ELF-1 (cell line): ENCODE data around the gene S100A7.

Experiments used
- DNase-seq: peaks from one replicate; pipeline ENCODE4 v3.0.0-alpha.2; 2016; ENCODE audit warnings: low read depth, low spot score

The S100A7 gene

DNA sequence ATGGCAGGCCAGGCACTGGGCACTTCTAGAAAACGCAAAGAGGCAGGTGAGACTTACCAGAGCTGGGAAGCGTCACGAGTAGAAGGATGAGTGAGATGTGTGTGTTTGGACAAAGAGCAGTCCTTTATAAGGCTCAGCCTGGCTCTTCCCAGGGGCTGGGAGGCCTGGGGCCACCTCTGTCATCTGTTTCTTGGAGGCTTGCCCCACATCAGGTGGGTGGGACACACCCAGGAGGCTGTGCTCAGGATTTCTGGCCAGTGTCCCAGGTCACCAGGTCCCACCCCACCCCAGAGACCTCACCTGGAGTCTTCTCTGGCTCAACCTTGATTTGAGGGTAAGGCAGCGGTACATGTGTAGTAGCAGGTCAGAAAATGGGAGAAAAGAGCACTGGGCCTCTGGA is at the start of gene S100A7:
Gene S100A7, minus strand, starts transcription at position 101 of the 400 bp plus-strand sequence. CDS start 1,638 bp downstream, outside the sequence.
- DNase-seq = no peak

DNA sequence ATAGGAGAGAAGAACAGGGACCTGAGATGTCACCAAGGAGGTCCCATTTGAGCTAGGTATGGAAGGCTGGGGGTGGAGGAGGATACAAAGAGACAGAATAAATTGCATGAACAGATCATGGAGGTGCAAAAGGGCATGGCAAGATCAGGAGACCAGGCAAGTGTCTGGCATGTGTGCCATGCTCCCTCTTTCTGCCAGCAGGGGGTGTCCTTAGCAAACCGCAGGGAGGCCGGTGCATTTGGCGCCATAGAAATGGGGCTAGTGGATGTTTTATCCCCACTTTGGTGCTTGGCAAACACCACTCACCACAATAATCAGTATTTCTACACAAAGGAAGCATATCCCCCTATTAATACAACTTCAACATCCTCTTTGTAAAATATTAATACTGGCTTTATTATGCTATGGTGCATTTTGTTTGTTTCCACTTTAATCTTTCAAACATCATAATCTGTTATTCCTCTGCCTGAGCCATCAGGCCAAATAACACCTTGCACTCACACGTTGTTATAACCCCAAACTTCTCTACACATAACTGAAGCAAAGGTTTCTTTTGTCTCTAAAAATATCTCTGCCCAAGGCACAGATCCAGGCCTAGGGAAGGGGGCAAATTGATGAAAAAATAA is 49.4 kb upstream of the S100A7 start:
- peak; percentile 44 for DNase-seq

GRCh38 chr1:153509036-153509435 is 48.6 kb upstream of the S100A7 start:
- DNase-seq = no peak

DNA sequence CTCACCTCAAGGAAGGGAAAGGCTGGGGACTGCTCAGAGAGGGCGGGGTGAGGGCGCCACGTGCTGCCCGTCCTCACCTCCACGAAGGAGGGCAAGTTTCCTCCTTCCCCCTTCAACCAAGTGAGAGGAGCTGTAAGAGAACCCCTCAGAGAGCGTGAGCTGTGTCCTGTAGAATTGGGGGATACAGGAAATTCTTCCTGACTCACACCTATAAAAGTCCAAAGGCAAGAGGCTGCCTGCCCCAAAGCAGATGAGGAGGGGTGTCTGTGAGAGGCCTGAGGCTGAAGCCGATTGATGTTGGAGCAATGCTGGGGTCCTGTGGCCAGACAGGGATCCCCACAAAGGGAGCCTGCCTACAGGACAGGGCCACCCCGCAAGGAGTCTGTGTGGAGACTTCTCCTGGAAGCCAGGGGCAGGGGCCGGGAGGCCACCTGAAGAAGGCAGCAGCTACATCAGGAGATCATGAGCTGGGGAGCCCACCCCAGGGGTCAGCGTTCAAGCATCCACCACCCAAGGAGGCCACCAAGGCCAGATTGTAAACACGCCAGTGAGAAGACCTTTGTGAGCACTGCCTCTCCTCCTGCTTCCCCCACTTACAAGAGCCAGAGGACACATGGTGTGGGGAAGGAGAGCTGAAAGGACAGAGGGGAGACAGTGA is 47.6 kb upstream of the S100A7 start:
- no peak for DNase-seq

- DNase-seq = no peak
Measured at GRCh38 chr1:153506831-153507413, 46.5 kb upstream of the S100A7 start.

DNA sequence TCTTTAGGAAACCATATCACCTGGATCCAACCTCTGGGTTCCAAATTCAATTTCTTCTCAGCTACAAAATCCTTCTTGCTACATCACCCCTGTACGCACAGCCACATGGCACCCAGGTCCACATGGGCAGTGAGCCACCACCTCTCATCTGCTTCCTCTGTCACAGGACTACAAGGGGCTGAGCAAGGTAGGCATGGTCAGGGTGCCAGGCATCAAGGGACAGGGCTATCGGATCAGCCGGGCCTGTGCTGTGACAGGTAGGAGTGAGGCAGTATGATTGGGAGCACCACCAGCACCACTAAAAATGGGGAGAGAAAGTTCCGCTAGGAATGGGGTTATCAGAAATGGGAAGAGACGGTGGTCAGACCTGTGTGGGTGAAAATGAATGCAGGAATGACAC is 45.9 kb upstream of the S100A7 start:
- no peak for DNase-seq

- no peak for DNase-seq
Measured at GRCh38 chr1:153505576-153505975, 45.1 kb upstream of the S100A7 start.

GRCh38 chr1:153503766-153504165 is 43.3 kb upstream of the S100A7 start:
- no peak for DNase-seq

GRCh38 chr1:153498746-153499145 is 38.3 kb upstream of the S100A7 start:
- no peak for DNase-seq

DNA sequence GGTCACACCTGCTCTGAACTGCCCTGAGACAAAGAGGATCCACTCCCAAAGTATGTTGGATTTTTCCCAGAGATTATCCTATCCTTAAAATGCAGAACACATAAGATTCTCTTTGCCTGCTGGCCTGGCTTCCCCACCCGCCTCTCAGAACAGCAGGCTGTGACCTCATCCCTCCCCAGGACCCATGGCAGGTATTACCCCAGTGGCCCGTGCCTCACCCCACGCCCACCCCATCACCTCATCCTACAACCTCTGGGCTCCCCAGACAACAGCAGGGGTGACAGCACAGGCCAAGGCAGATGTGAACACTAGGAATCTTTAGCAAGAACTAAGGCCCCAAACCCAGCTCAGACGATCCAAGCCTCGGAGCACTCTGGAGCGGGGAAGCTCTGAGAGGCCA is 35.1 kb upstream of the S100A7 start:
- DNase-seq = no peak

DNA sequence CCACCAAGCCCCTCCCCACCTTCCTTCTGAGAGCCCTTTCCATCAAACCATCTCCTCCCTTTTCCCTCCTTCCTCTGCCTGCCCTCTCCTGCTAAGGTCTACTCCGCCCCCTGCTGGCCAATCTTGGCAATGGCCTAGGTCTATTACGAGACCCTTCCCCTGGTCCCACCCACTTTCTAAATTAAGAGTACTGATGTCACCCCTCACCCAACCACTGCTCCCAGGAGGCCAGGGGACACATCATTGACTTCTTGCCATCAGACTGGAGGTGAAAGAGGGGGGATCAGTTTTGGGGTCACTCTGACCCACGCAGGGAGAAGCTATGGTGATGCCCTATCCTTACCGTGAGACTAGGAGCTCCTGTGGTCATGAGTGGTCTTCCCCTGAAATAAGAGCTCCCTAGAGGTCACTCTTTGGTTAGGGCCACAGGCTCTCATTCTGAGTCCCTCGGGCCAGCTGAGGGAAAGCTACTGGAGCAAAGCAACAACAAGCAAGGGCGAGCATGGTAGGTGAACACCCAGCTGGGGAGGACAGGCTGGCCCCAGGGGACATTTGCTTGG is 34.6 kb upstream of the S100A7 start:
- DNase-seq = peak; percentile 95

- DNase-seq = no peak
Measured at GRCh38 chr1:153493343-153493960, 33.0 kb upstream of the S100A7 start.

- DNase-seq = peak; percentile 28
Measured at GRCh38 chr1:153490272-153491051, 30.0 kb upstream of the S100A7 start.

- no peak for DNase-seq
Measured at GRCh38 chr1:153488731-153489130, 28.3 kb upstream of the S100A7 start.

GRCh38 chr1:153487707-153488106 is 27.3 kb upstream of the S100A7 start:
- no peak for DNase-seq

DNA sequence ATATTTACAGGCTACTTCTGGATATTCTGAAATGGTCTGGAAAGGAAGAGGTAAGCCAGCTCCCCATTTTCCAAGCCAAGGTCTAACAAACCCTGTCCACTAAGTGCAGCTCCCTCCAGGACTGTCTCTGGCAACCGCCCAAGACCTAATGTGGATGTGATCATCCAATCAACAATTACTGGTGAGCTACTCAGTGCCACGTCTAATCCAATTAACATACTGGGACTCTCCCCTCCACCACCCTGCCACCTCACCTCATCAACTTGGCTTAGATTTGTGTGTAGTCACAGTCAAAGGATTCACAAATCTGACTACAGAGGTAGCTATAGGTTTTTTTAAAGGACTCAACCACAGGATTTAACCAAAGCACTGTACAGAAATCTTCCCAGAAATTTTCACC is 25.4 kb upstream of the S100A7 start:
- no peak for DNase-seq

- DNase-seq = peak; percentile 64
Measured at GRCh38 chr1:153483776-153484175, 23.3 kb upstream of the S100A7 start.

DNA sequence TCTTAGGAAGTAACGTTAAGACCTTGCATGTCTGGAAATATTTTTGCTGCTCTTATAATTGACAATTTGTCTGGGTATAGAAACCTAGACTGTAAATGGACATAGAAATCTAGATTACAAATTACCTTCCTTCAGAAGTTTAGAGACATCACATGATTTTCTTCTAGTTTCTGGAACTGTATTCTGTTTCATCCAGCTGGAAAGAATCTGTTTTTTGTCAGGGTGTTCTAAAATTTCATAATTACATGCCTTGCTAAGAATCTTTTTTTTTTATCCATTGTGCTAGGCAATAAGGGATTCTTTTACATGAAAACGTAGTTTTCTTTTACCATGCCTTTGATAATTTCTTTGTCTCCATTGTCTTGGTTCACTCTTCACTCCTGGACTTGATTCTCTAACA is 20.7 kb upstream of the S100A7 start:
- DNase-seq = no peak

DNA sequence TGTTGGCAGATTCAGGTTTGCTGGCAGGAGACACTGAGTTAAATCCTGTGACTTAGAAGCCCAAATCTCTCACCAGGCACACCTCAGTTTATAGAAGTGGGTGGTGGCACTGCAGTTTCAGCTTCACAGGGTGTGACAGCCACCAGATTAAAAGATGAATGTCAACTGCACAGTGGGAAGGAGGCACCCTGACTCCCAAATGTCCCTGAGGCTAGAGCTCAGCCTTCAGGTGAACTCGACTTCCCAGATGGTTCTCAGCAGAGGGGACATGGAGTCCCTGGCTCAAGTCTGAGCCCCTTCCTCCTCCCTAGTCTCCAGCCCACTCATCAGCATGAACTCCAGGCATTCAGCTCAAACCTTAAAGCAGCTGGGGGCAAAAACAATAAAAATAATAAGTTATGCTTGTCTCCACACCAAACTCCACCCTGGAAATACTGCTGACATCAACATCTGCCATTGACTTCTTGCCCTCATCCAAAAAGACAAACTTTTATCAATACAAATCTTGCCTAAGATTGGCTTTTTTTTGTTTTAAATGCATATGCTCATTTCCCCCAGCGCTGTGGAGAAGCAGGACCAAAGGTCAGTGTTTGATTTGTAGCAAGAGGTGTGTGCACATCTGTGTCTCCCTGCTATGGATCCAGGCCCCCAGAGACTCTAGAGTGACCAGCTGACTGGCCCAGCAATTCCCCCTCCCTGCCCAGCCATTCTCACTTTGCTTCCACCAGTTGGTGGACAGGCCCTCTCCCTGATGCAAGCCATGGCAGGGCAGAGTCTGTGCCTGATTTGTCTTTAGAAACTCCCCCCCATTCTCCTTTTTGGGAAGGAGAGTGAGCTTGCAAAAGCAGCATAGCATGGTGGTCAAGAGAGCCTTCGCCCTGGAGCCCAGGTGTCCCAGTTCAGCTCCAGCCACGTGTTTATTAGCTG is 18.5 kb upstream of the S100A7 start:
- DNase-seq = peak; percentile 44

- DNase-seq = peak; percentile 79
Measured at GRCh38 chr1:153478047-153478691, 17.7 kb upstream of the S100A7 start.
